ENCODE data around the gene ISG15.
"Not testable (repeated sequence)": the region's sequence is repeated elsewhere in the genome, so short reads cannot be mapped to it uniquely, and the experiment has no call there.

ISG15 gene

GRCh38 chr1:1046243-1046642 lies 32.9 kb downstream of the ISG15 start:
- DNase-seq (ENCODE audit: low read depth in 2 of 2) = no peak

GRCh38 chr1:1046767-1047166 lies 33.5 kb downstream of the ISG15 start:
- DNase-seq (ENCODE audit: low read depth in 2 of 2) = no peak

- no peak for DNase-seq (ENCODE audit: low read depth in 2 of 2)
Measured at GRCh38 chr1:1047407-1047806, 34.1 kb downstream of the ISG15 start.

- no peak for DNase-seq (ENCODE audit: low read depth in 2 of 2)
Measured at GRCh38 chr1:1047963-1048362, 34.7 kb downstream of the ISG15 start.

DNA sequence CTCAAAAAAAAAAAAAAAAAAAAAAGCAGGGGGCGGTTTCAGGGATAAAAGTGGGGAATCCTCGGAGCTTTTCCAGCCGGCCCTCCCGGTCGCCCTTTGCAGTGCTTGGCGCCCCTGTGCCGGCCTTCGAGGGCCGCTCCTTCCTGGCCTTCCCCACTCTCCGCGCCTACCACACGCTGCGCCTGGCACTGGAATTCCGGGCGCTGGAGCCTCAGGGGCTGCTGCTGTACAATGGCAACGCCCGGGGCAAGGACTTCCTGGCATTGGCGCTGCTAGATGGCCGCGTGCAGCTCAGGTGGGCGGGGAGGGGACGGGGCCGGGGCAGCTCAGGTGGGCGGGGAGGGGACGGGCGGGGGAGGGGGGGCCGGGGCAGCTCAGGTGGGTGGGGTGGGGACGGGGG lies 35.5 kb downstream of the ISG15 start:
- DNase-seq (ENCODE audit: low read depth in 2 of 2) = no peak

DNA sequence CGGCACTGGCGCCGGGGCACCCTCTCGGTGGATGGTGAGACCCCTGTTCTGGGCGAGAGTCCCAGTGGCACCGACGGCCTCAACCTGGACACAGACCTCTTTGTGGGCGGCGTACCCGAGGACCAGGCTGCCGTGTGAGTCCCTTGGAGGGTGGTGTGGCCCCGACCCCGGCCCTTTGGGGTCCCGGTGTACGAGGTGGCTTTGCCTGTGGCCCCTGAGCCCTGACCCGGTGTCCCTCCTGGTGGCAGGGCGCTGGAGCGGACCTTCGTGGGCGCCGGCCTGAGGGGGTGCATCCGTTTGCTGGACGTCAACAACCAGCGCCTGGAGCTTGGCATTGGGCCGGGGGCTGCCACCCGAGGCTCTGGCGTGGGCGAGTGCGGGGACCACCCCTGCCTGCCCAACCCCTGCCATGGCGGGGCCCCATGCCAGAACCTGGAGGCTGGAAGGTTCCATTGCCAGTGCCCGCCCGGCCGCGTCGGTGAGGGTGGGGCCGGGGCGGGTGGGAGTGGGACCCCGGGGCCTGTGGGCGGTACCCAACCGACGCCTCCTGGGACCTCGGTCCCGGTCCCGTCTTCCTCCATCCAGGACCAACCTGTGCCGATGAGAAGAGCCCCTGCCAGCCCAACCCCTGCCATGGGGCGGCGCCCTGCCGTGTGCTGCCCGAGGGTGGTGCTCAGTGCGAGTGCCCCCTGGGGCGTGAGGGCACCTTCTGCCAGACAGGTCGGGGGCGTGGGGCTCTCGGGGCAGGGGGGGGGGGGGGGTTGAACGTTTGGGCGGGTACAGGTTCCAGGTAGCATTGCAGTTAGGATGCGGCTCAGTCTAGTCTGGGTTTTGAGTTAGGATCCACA lies 36.2 kb downstream of the ISG15 start:
- no peak for DNase-seq (ENCODE audit: low read depth in 2 of 2)

GRCh38 chr1:1050577-1051052 lies 37.3 kb downstream of the ISG15 start:
- no peak for DNase-seq (ENCODE audit: low read depth in 2 of 2)

DNA sequence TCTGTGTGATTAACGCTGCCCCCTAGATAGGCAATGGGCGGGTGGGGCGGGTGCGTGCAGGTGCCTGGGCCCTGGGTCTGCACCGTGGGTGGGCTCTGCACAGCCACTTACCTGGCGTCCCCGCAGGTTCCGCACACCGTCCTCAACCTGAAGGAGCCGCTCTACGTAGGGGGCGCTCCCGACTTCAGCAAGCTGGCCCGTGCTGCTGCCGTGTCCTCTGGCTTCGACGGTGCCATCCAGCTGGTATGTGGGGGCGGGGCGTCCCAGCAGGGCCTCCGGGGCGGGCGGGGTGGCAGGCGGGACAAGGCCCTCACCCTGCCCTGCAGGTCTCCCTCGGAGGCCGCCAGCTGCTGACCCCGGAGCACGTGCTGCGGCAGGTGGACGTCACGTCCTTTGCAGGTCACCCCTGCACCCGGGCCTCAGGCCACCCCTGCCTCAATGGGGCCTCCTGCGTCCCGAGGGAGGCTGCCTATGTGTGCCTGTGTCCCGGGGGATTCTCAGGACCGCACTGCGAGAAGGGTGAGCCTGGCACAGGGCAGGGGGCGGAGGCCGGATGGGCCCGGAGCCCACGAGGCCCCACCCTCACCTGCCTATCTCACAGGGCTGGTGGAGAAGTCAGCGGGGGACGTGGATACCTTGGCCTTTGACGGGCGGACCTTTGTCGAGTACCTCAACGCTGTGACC lies 38.0 kb downstream of the ISG15 start:
- no peak for DNase-seq (ENCODE audit: low read depth in 2 of 2)

DNA sequence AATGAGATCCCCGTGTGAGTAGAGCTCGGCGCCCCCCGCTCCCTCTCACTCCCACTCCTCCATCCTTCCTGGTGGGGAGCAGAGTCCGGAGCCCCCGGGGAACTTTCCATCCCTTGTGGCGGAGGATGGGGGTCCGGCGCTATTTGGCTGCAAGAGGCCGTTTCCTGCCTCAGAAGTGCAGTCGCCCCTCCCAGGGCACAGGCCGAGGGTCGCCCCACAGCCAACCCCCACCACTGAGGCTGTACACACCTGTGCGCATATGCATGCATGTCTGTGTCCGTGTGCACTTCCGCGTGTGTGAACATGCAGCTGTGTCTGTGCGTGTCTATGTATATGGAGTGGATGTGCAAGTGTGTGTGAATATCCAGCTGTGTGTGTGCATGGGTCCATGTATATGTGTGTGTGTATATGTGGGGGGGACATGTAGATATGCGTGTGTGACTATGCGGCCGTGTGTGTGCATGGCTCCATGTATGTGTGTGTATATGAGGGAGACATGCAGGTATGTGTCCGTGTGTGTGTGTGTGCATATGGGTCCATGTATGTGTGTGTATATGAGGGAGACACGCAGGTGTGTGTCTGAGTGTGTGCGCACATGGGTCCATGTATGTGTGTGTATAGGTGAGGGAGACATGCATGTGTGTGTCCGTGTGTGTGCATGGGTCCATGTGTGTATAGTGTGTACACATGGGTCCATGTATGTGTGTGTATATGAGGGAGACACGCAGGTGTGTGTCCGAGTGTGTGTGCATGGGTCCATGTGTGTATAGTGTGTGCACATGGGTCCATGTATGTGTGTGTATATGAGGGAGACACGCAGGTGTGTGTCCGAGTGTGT lies 38.9 kb downstream of the ISG15 start:
- no peak for DNase-seq (ENCODE audit: low read depth in 2 of 2)

DNA sequence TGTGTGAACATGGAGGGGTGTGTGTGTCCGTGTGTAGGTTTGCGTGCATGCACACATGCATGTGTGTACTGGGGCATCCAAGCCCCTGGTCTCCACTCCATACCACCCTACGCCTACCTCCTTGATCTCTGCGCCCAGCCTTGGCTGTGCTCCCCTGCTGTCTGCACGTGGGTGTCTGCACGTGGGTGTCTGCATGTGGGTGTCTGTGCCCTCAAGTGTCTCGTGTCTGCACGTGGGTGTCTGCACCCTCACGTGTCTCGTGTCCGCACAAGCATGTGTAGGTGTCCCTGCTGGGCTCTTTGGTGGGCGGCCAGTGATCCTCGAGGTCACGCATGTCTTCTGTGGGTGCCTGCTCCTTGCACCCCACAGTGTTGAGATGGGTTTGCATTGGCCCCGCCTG lies 39.7 kb downstream of the ISG15 start:
- DNase-seq (ENCODE audit: low read depth in 2 of 2) = no peak

DNA sequence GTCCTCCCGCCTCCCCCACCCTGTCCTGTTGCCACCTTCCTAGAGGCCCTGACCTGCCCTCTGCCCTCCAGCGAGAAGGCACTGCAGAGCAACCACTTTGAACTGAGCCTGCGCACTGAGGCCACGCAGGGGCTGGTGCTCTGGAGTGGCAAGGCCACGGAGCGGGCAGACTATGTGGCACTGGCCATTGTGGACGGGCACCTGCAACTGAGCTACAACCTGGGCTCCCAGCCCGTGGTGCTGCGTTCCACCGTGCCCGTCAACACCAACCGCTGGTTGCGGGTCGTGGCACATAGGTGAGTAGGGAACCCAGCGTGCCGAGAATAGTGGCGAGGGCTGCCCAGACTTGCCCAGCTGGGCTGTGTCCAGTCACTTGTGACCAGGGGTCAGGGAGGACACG lies 40.4 kb downstream of the ISG15 start:
- DNase-seq (ENCODE audit: low read depth in 2 of 2) = no peak

GRCh38 chr1:1054099-1054700 lies 40.9 kb downstream of the ISG15 start:
- no peak for DNase-seq (ENCODE audit: low read depth in 2 of 2)

- DNase-seq (ENCODE audit: low read depth in 2 of 2) = no peak
Measured at GRCh38 chr1:1054971-1055370, 41.7 kb downstream of the ISG15 start.

- DNase-seq (ENCODE audit: low read depth in 2 of 2) = no peak
Measured at GRCh38 chr1:1055841-1056736, 42.8 kb downstream of the ISG15 start.

- DNase-seq (ENCODE audit: low read depth in 2 of 2) = not testable (repeated sequence)
Measured at GRCh38 chr1:1057769-1058087, 44.4 kb downstream of the ISG15 start.

GRCh38 chr1:1058088-1058905 lies 45.0 kb downstream of the ISG15 start:
- no peak for DNase-seq (ENCODE audit: low read depth in 2 of 2)

DNA sequence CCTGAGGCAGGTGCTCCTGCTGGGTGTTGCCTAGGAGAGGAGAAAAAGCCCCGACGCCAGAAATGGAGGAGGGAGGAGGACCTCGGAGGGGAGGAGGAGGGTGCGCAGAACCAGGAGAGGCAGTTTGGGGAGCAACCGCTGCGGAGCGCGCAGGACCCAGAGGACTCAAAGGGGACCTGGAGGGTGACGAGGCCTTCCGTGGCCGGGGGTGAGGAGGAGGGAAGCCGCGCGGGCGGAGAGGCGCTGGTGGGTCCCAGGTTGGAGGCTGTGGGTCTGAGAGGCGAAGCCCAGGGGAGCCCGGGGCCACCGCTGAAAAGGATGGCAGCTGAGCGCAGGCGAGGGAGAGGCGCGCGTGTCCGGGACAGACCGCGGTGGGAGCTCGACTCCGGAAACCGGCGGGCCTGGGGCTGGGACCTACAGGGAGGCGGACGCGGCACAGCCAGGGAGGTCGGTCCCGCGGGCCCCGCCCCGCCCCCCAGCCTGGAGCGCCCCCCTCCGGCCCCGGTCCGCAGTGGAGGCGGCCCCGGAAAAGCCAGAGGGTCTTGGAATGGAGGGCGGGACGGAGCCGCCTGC lies 45.7 kb downstream of the ISG15 start:
- DNase-seq (ENCODE audit: low read depth in 2 of 2) = no peak

DNA sequence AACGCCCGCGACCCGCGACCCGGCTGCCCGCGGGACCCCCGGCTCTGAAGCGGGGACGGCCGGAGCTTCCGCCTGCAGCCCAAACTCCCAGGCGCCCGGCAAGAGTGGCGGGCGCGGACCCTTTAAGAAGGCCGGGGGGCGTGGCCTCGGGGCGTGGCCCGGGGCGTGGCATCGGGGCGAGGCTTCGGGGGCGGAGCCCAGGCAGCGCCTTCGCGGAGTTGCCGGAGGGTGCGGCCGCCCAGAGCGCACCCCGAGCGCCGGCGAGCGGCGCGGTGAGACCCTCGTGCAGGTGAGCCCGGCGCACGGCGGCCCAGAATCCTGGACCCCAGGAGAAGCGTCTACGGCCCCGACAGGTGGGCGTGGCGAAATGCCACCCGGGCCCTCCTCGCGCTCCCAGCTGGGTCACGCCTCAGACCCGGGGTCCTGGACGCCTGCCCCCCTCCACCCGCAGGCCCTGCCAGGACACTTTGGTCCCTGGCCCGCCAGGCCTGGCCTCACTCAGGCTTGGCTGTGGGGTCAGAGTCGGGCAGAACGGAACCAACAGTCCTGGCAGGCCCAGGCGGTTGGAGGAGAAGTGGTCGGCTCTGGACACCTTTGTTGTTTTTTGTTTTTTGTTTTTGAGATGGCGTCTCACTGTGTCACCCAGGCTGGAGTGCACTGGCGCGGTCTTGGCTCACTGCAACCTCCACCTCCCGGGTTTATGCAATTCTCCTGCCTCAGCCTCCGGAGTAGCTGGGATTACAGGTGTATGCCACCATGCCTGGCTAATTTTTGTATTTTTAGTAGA lies 46.4 kb downstream of the ISG15 start:
- DNase-seq (ENCODE audit: low read depth in 2 of 2) = peak; percentile 80 to 92

Data from stimulated activated CD4-positive, alpha-beta T cell treated with anti-CD3 and anti-CD28 coated beads, Interleukin-12 subunit alpha, Interleukin-12 subunit beta, amount 100 ng/mL, for 24 hours (primary cell).